DND-41 (cell line): ENCODE data around the gene TRAF3IP3.

Experiments
- ATAC-seq: fragments of 200-7000 bp; cut with Tn5 transposase; 3 replicates; pipeline ENCODE4 v1.9.1; 2021; ENCODE audit warnings: low read depth; ENCODE audit not compliant: insufficient read depth
- DNase-seq: peaks from one replicate; pipeline ENCODE4 v3.0.0-alpha.2; 2020
- H2AFZ ChIP-seq: 2 replicates; pipeline ENCODE4 v1.6.0; 2012; ENCODE audit warnings: low read depth, low read length
- H3K27ac ChIP-seq: 2 replicates; pipeline ENCODE4 v1.5.1; 2012; ENCODE audit warnings: low read length, inconsistent platforms
- H3K27me3 ChIP-seq: fragments of 200-600 bp; sonication (generic); 2 replicates; pipeline ENCODE4 v1.6.0; 2012; ENCODE audit warnings: low read length, mild to moderate bottlenecking, inconsistent platforms; ENCODE audit not compliant: insufficient read depth, poor library complexity
- H3K36me3 ChIP-seq: 2 replicates; pipeline ENCODE4 v1.5.1; 2012; ENCODE audit warnings: low read length, inconsistent platforms; ENCODE audit not compliant: insufficient read depth
- H3K4me1 ChIP-seq: 2 replicates; pipeline ENCODE4 v1.5.1; 2012; ENCODE audit warnings: mild to moderate bottlenecking, low read length; ENCODE audit not compliant: insufficient read depth
- H3K4me2 ChIP-seq: 2 replicates; pipeline ENCODE4 v1.6.0; 2012; ENCODE audit warnings: mild to moderate bottlenecking, moderate library complexity, low read length, inconsistent platforms; ENCODE audit not compliant: insufficient read depth
- H3K4me3 ChIP-seq, 2 experiments: fragments of 200-600 bp in 1 of 2; shearing (Covaris generic) in 1 of 2; 2 replicates each; pipeline ENCODE4 v1.5.1; 2012 to 2016; ENCODE audit warnings: inconsistent platforms in 2 of 2, low read length in 2 of 2, mild to moderate bottlenecking in 2 of 2, low read depth in 1 of 2, moderate library complexity in 1 of 2
- H3K79me2 ChIP-seq: 2 replicates; pipeline ENCODE4 v1.6.0; 2012; ENCODE audit warnings: low read length, inconsistent platforms; ENCODE audit not compliant: insufficient read depth
- H3K9ac ChIP-seq: 2 replicates; pipeline ENCODE4 v1.6.0; 2012; ENCODE audit warnings: low read depth, mild to moderate bottlenecking, inconsistent platforms, low read length, moderate library complexity
- H3K9me3 ChIP-seq: 2 replicates; pipeline ENCODE4 v1.5.1; 2012; ENCODE audit warnings: low read length, moderate library complexity, mild to moderate bottlenecking, inconsistent platforms; ENCODE audit not compliant: insufficient read depth, severe bottlenecking
- H4K20me1 ChIP-seq: 2 replicates; pipeline ENCODE4 v1.6.0; 2012; ENCODE audit warnings: low read length; ENCODE audit not compliant: insufficient read depth
- CTCF ChIP-seq: IDR thresholded peaks from 2 replicates; pipeline ENCODE4 v1.5.1; 2012; ENCODE audit warnings: borderline replicate concordance, low read length, moderate library complexity, mild to moderate bottlenecking; ENCODE audit not compliant: poor library complexity, severe bottlenecking; ENCODE audit errors: extremely low read depth
- EZH2 ChIP-seq: IDR thresholded peaks from 3 replicates; pipeline ENCODE4 v1.6.1; 2012; ENCODE audit warnings: borderline replicate concordance, low read depth, mild to moderate bottlenecking, moderate library complexity, low read length, inconsistent platforms; ENCODE audit not compliant: severe bottlenecking

Gene TRAF3IP3

GRCh38 chr1:209774592-209774991, 18.7 kb downstream of the TRAF3IP3 start:
- no peak for DNase-seq
- no peak for ATAC-seq
- Histone ChIP-seq H2AFZ (no peak overlapping the region), H3K9ac (no peak overlapping the region), H3K4me3 (no peak overlapping the region), H3K27ac (no peak overlapping the region; the same call in 1 of the 2 replicates), H3K27me3 (no peaks in the 10 kb centered on the region), H3K4me1 (peaks cover 12% of the 10 kb centered on the region), H3K79me2 (peaks cover 6% of the 10 kb centered on the region; the same call in 1 of the 2 replicates), H3K4me2 (no peak overlapping the region), H3K9me3 (no peaks in the 10 kb centered on the region), H4K20me1 (peaks cover 14% of the 10 kb centered on the region), H3K36me3 (peaks cover 59% of the 10 kb centered on the region)
- TF ChIP-seq CTCF = no peak
- TF ChIP-seq EZH2 = no peak

GRCh38 chr1:209775678-209776077, 19.8 kb downstream of the TRAF3IP3 start:
- Histone ChIP-seq H3K9me3 (no peaks in the 10 kb centered on the region), H2AFZ (no peak overlapping the region), H3K4me1 (peaks cover 2% of the 10 kb centered on the region; the same call in 1 of the 2 replicates), H3K4me2 (no peak overlapping the region), H3K79me2 (0 out of 2 replicates have a peak, but pooled peaks cover 2% of the 10 kb centered on the region), H3K27ac (no peak overlapping the region), H3K9ac (no peak overlapping the region), H3K27me3 (no peaks in the 10 kb centered on the region), H3K4me3 (no peak overlapping the region), H4K20me1 (peaks cover 9% of the 10 kb centered on the region), H3K36me3 (peaks cover 64% of the 10 kb centered on the region)
- no peak for ATAC-seq
- no peak for DNase-seq
- TF ChIP-seq CTCF = no peak
- no peak for TF ChIP-seq EZH2

- Histone ChIP-seq H3K36me3 (peaks cover 70% of the 10 kb centered on the region), H3K79me2 (no peaks in the 10 kb centered on the region), H4K20me1 (no peaks in the 10 kb centered on the region), H3K4me1 (no peaks in the 10 kb centered on the region), H3K27ac (peak overlapping the region; percentile 19; the same call in 1 of the 2 replicates), H3K4me3 (no peak overlapping the region), H2AFZ (no peak overlapping the region), H3K9ac (no peak overlapping the region), H3K9me3 (no peaks in the 10 kb centered on the region), H3K27me3 (no peaks in the 10 kb centered on the region), H3K4me2 (no peak overlapping the region)
- ATAC-seq = no peak
- no peak for DNase-seq
- TF ChIP-seq CTCF (no peak), EZH2 (no peak)
These were observed 21.7 kb downstream of the TRAF3IP3 start for GRCh38 chr1:209777587-209777986.

GRCh38 chr1:209778102-209778501, 22.2 kb downstream of the TRAF3IP3 start:
- no peak for ATAC-seq

More at GRCh38 chr1:209778102-209778501, 22.2 kb downstream of the TRAF3IP3 start:
- Histone ChIP-seq H3K36me3 (peaks cover 74% of the 10 kb centered on the region), H4K20me1 (no peaks in the 10 kb centered on the region), H3K9ac (no peak overlapping the region), H3K9me3 (no peaks in the 10 kb centered on the region), H3K79me2 (peaks cover 3% of the 10 kb centered on the region; the same call in 1 of the 2 replicates), H3K4me3 (no peak overlapping the region), H2AFZ (no peak overlapping the region), H3K4me1 (peaks cover 2% of the 10 kb centered on the region), H3K27ac (no peak overlapping the region), H3K4me2 (no peak overlapping the region), H3K27me3 (no peaks in the 10 kb centered on the region)
- TF ChIP-seq EZH2 (no peak), CTCF (no peak)
- no peak for DNase-seq
